Mesothelial cell of epicardium (in vitro differentiated cells): ENCODE measurements around the gene KDM5A. TPM values are rescaled to one million over a fixed set of nuclear protein-coding genes. Genes with fewer than 3 reads are reported as not detected.

Experiments used
- DNase-seq, 2 experiments: peaks; one replicate each; pipeline ENCODE4 v3.0.0; 2021; ENCODE audit warnings: low spot score in 2 of 2; ENCODE audit not compliant: unreplicated experiment in 2 of 2
- H3K27ac Mint-ChIP-seq: 2 replicates; pipeline ENCODE4 v1.8.0; 2021; ENCODE audit warnings: mixed read lengths
- H3K27me3 Mint-ChIP-seq: 2 replicates; pipeline ENCODE4 v1.8.0; 2021; ENCODE audit warnings: low read depth, mixed read lengths
- H3K36me3 Mint-ChIP-seq: 2 replicates; pipeline ENCODE4 v1.8.0; 2021; ENCODE audit warnings: mixed read lengths
- H3K4me1 Mint-ChIP-seq: 2 replicates; pipeline ENCODE4 v1.8.0; 2021; ENCODE audit warnings: mixed read lengths
- H3K4me3 Mint-ChIP-seq: 2 replicates; pipeline ENCODE4 v1.8.0; 2021; ENCODE audit warnings: mild to moderate bottlenecking, moderate library complexity, mixed read lengths
- H3K9me3 Mint-ChIP-seq: 2 replicates; pipeline ENCODE4 v1.8.0; 2021; ENCODE audit warnings: mixed read lengths
- total RNA-seq: library from RNA; stranded (reverse); gene quantifications from 3 replicates; pipeline ENCODE4 v1.2.1, GENCODE V29; 2021
- TF ChIP-seq, protein P1 (sequence below): fragments of 200-600 bp; sonication (generic); IDR thresholded peaks from one replicate; pipeline ENCODE4 v1.5.0; 2021; ENCODE audit warnings: antibody characterized with exemption; ENCODE audit not compliant: unreplicated experiment

The KDM5A gene
- total RNA-seq, 1 donor from 2014 or later: 96.2 TPM

DNA sequence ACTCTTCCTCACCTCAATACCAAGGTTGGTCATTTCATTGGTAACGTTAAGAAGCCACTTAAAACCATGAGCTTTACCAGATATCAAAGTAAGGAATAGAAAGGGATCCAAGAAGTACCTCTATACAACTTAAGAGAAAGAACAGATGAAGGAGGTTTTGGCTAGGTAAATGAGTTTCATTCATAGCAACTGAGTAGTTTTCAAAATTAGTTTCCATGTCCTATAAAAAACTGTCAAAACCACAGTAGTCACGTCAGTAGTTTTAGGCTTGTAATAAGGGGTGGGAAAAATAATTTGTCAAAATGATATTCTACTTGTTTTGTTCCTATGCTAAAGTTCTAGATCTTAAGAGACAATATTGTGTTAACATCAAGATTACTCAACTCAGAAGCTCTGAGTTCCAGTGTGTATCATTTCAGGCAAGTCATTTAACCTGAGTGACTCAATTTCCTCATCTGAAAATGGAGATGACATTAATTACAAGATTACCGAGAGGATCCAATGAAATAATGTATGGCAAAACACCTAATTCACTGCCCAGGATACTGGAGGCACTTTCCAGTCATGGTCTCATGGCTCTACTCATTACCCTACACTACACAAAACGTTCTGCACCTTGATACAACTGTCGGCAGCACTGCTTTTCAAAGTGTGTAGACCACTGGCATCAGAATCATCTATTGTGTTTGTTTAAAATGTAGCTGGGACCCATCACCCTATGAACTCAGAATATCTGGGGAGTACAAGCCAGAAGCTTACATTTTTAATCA is 102.4 kb downstream of the KDM5A start:
- TF ChIP-seq, protein P1, sequence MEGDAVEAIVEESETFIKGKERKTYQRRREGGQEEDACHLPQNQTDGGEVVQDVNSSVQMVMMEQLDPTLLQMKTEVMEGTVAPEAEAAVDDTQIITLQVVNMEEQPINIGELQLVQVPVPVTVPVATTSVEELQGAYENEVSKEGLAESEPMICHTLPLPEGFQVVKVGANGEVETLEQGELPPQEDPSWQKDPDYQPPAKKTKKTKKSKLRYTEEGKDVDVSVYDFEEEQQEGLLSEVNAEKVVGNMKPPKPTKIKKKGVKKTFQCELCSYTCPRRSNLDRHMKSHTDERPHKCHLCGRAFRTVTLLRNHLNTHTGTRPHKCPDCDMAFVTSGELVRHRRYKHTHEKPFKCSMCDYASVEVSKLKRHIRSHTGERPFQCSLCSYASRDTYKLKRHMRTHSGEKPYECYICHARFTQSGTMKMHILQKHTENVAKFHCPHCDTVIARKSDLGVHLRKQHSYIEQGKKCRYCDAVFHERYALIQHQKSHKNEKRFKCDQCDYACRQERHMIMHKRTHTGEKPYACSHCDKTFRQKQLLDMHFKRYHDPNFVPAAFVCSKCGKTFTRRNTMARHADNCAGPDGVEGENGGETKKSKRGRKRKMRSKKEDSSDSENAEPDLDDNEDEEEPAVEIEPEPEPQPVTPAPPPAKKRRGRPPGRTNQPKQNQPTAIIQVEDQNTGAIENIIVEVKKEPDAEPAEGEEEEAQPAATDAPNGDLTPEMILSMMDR: no peak
- H3K27me3 Mint-ChIP-seq: no peaks in the 10 kb centered on the region
- no peak overlapping the region for H3K4me3 Mint-ChIP-seq
- peaks cover 8% of the 10 kb centered on the region for H3K4me1 Mint-ChIP-seq
- DNase-seq: no peak
- peaks cover 35% of the 10 kb centered on the region for H3K36me3 Mint-ChIP-seq
- no peak overlapping the region for H3K27ac Mint-ChIP-seq
- H3K9me3 Mint-ChIP-seq: no peaks in the 10 kb centered on the region

DNA sequence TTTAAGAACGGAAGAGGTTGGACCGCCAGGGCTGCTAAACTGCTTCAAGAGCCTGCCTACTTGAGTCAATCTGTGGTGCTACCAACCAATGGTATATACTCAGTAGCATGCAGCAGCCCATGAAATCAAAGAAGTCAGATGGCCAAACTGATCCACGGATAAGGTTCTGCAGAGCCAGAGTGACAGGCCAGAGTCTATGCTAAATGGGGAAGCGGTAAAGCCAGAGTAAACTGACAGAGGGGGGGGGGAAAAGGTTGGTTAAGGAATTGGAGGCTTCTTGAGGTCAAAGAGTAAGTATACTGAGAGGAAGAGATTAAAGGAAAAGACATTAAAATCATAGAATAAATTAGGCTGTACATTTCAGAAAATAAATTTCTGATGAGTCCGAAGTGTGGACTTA is 111.1 kb downstream of the KDM5A start:
- TF ChIP-seq, protein P1: no peak
- H3K4me3 Mint-ChIP-seq: no peak overlapping the region
- DNase-seq: no peak
- peaks cover 11% of the 10 kb centered on the region for H3K4me1 Mint-ChIP-seq
- H3K27me3 Mint-ChIP-seq: no peaks in the 10 kb centered on the region
- peaks cover 19% of the 10 kb centered on the region for H3K36me3 Mint-ChIP-seq
- no peak overlapping the region for H3K27ac Mint-ChIP-seq
- no peaks in the 10 kb centered on the region for H3K9me3 Mint-ChIP-seq

DNA sequence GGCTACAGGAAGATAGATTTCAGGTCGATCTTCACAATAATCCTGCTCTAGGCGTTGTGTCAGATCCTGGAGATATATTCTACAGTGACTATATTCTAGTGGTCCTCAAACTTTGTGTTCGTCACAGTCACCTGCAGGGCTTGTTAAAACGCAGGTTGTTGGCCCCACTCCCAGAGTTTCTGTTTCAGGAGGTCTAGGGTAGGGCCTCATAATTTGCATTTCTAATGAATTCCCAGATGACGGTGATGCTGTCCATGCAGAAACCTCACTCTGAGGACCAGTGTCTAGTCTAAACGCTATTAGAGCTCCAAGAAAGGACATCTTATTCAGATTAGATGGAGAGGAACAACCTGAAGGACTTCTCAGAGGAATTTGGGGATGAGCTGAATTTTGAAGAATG is 113.3 kb downstream of the KDM5A start:
- Mint-ChIP-seq H3K36me3 (peaks cover 19% of the 10 kb centered on the region), H3K27ac (no peak overlapping the region), H3K9me3 (no peaks in the 10 kb centered on the region), H3K27me3 (no peaks in the 10 kb centered on the region), H3K4me3 (no peak overlapping the region), H3K4me1 (peaks cover 3% of the 10 kb centered on the region)
- DNase-seq: no peak
- TF ChIP-seq, protein P1: no peak

DNA sequence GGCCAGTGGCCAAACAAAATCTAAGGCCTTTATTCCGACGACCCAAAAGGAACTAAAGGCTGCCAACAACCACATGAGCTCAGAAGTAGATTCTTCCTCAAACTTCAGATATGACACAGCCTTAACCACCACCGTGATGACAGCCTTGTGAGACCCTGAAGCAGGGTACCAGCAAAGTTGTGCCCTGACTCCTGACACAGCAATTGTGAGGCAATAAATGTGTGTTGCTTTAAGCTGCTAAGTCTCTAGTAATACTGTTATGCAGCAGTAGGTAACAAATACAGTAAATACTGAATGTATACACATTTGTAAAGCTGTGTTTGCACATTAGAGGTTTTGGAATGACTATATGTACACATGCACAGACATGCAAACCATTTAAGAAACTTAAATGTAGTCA is 115.7 kb downstream of the KDM5A start:
- Mint-ChIP-seq H3K4me3 (no peak overlapping the region), H3K27me3 (no peaks in the 10 kb centered on the region), H3K27ac (no peak overlapping the region), H3K36me3 (no peaks in the 10 kb centered on the region), H3K9me3 (no peaks in the 10 kb centered on the region), H3K4me1 (peaks cover 16% of the 10 kb centered on the region)
- TF ChIP-seq, protein P1: no peak
- DNase-seq: no peak

DNA sequence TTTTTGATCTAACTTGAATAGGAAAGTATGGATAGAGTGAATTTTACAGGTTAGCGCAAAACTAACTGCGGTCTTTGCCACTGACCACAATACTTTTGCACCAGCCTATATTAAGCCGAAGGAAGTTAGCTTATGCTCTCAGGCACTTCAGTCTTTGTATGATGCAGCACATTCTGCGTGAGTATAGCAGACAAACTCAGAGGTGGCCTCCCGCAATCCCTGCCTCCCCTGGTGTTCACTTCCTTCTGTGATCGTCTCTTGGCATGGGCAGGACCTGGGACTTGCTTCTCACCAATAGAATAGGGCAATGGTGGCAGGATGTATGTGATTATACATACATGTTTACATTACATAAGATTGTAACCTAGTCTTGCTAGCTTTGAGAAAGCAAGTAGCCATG is 116.2 kb downstream of the KDM5A start:
- Mint-ChIP-seq H3K4me1 (peaks cover 20% of the 10 kb centered on the region), H3K9me3 (no peaks in the 10 kb centered on the region), H3K36me3 (no peaks in the 10 kb centered on the region), H3K27me3 (no peaks in the 10 kb centered on the region), H3K27ac (peak overlapping the region; percentile 30), H3K4me3 (no peak overlapping the region)
- no peak for DNase-seq
- TF ChIP-seq, protein P1: no peak
